GM21529 (cell line): ENCODE data around the gene DNAH2.

Source experiments
- ATAC-seq: cut with Tn5 transposase; IDR thresholded peaks from one replicate; pipeline ENCODE4 v1.9.1; 2021; ENCODE audit not compliant: unreplicated experiment

Gene DNAH2

DNA sequence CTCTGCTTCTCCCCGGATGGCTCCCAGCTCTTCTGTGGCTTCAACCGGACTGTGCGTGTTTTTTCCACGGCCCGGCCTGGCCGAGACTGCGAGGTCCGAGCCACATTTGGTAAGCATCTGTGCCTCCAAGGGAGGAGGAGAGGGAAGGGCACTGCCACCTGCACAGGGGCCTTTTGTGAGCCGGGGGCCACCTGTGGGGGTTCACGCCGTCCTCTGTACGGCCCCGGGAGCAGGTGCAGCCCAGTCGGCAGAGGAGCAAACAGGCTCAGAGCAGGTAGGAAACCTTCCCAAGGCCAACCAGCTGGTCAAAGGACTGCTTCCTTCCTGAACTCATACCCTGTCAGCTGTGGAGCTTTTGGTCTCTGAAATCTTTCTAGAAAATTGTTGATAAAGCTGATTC lies 15.9 kb upstream of the DNAH2 start:
- ATAC-seq: no peak

DNA sequence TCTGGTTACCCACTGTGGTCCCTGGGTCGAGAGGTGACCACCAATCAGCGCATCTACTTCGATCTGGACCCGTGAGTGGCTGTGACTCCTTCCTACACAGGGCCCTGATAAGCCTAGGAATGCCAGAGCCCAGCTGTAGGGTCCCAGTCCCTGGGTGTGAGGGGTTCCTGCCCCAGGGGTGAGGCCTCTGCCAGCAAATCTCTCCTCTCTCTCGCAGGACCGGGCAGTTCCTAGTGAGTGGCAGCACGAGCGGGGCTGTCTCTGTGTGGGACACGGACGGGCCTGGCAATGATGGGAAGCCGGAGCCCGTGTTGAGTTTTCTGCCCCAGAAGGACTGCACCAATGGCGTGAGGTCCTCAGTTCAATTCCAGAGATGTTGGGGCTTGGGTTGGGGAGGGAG lies 14.8 kb upstream of the DNAH2 start:
- ATAC-seq: no peak

DNA sequence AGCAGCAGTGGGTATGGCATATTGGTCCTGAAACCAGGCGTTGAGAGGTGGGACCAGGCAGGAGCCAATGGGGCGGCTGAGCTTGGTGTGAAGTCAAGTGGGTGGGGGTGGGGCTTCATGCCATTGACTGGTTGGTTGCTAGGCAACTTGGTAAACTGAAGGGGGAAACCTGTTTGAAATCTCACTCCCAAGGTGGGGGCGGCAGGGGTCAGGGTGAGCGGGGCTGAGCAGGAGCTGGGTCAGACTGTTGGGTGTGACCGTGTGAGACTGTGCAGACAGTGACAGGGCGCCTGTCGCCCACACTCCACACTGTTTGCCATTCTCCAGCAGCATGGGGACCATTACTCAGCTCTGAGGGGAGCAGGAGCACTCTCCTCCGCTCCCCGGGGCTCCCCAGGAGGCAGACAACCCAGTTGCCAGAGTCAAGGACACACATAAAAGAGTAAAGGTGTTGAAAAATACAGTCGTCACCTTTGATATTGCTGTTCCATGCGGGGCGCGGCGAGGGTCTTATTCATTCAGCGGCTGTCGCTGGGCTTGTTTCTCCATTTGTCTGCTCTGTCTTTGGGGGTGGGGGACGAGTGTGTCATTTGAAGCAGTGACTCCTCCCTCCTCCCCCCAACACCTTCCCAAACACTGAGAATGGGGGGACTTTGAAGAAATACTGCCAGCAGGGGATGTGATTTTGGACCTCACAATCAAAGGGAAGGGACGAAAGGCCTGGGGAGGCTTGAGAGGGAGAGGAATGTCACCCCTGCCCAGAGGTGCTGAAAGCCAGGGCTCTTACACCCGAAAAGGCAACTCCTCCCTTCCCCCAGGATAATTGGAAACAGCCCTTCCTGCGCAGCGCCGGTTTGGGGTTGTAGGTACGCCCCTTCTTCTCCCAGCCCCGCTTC lies 13.7 kb upstream of the DNAH2 start:
- ATAC-seq: no peak

DNA sequence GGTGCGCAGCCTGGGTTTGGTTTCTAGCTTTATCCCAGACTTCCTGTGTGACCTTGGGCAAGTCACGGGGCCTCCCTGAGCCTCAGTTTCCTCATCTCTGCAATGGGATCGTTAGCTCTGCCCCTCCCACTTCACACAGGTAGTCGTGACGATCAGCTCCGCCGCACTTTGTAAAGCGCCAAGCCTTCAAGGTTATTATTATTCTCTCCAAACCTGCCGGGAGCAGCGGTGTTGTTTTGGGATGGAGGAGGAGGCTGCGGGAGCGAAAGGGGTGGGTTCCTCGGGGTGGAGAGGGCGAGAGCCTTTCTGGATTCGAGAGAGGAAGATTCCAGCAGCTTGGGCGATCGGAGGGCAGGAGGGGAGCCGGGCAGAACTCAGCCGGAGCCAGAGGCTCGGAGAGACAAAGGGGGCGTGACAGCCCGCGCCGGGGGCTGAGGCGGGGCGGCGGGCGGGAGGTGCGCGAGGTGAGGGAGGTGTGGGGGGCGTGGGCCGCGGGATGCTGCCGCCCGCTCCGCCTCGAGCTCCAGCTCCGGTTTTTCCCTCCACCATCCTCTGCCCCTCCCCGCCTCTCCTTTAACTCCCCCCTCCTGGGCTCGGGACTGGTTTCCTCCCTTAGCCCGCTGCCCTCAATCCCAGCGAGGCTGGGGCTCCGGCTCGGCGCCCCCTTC lies 12.8 kb upstream of the DNAH2 start, which contains the start of gene EFNB3:
TSS of gene EFNB3 (plus strand) at position 602 of the 668 bp plus-strand sequence. CDS start 397 bp downstream, outside the sequence.
- no peak for ATAC-seq

DNA sequence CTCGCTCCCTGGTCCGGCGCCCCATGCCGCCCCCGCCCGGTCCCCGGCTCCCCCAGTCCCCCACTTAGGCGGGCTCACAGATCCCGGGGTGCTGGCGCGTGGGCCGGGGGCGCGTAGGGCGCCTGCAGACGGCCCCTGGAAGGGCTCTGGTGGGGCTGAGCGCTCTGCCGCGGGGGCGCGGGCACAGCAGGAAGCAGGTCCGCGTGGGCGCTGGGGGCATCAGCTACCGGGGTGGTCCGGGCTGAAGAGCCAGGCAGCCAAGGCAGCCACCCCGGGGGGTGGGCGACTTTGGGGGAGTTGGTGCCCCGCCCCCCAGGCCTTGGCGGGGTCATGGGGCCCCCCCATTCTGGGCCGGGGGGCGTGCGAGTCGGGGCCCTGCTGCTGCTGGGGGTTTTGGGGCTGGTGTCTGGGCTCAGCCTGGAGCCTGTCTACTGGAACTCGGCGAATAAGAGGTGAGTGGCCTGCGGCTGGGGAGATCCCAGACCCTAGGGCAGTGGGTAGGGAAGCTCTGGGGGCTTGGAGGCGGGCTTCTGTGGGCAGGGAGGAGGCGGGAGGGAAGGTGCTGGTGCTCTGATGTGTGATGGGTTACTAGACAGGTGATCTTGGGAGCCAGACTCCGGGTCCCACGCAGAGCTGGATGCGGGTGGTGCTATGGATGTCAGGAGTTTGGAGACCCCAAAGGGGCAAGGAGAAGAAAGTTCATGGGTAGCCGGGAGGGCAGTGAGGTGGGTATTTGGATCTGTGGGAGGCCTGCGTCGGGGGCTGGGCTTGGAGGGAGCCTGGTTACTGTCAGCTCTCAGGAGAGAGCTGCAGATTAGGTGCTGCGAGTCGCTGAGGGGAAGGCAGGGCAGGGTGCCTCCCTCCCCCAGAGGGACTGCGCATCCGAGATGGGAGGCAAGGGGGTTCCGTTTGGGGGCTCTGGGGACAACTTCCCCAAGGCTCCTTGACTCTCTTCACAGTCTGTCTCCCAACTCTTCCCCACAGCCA lies 12.0 kb upstream of the DNAH2 start:
- no peak for ATAC-seq

DNA sequence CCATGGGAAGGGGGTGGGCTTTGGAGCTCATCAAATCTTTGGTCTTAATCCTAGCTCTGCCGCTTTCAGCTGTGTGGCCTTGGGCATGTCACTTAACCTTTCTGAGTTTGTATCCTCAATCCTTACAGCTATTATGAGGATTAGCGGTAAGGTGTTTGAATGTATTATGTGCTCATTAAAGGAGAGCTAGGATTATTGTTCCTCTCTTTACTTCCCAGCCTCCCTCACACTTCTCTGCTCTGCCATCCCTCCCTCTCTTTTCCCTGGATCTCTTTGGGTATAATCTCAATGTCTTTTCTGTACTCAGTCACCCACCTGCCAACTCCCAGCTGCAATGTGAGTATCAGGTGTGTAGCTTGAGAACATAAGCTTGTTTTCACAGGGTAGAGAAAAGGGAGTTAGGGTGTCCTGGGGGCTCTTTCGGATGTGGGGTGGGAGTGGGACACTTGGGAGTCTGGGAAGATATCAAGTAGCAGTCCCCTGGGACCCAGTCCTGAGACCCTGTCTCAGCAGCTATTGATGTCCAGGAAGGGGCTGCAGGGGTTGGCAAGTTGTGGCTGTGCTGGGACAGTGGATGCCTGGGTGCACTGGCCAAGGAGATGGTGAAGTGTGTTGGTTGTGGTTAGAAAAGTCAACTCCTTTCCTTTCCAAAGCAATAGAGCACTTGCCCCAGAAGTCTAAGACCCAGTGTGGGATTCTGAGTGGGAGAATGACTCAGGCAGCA lies 10.8 kb upstream of the DNAH2 start:
- ATAC-seq: no peak

DNA sequence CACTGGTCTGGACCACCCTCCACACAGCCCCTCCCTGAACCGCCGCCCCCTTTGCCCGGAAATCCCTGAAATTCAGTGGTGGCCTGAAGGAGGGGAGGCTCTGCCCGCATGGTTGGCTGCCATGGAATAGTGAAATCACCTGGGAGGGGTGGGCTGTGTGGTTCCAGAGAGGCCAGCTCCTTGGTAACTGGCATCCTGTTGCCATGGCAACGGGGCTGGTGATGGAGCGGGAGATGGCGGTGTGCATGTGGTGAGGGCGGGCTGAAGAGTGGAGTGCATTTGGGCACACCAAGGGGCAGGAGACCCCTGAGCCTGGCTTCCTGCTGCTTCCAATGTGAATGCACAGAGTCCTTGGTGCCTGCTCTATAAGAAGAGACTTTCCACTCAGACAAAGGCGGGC lies 10.1 kb upstream of the DNAH2 start:
- no peak for ATAC-seq

DNA sequence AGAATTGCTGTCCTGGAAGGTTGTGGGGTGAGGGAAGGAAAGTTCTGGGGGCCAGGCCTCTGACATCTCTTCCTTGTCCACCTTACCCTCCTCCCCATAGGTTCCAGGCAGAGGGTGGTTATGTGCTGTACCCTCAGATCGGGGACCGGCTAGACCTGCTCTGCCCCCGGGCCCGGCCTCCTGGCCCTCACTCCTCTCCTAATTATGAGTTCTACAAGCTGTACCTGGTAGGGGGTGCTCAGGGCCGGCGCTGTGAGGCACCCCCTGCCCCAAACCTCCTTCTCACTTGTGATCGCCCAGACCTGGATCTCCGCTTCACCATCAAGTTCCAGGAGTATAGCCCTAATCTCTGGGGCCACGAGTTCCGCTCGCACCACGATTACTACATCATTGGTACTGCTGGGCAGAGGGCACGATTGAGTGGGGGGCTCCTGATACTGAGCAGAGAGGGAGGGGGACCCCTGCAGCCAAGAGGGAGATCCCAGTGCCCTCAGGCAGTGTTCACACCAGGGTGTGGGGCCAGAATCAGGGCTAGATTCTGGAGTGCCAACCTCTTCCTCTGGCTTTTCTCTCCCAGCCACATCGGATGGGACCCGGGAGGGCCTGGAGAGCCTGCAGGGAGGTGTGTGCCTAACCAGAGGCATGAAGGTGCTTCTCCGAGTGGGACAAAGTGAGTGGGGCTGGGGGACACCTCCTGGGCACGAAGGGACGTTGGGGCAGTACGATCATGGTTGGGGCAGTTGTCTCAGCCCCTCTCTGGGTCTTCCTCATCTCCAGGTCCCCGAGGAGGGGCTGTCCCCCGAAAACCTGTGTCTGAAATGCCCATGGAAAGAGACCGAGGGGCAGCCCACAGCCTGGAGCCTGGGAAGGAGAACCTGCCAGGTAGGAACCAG lies 9.4 kb upstream of the DNAH2 start:
- no peak for ATAC-seq

DNA sequence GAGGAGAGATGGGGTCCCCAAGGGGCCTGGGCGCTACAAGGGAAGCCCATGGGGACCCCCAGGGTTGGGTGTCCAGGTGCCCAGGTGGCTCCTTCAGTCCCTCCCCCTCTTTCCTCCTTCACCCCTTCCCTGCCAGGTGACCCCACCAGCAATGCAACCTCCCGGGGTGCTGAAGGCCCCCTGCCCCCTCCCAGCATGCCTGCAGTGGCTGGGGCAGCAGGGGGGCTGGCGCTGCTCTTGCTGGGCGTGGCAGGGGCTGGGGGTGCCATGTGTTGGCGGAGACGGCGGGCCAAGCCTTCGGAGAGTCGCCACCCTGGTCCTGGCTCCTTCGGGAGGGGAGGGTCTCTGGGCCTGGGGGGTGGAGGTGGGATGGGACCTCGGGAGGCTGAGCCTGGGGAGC lies 8.5 kb upstream of the DNAH2 start:
- no peak for ATAC-seq

DNA sequence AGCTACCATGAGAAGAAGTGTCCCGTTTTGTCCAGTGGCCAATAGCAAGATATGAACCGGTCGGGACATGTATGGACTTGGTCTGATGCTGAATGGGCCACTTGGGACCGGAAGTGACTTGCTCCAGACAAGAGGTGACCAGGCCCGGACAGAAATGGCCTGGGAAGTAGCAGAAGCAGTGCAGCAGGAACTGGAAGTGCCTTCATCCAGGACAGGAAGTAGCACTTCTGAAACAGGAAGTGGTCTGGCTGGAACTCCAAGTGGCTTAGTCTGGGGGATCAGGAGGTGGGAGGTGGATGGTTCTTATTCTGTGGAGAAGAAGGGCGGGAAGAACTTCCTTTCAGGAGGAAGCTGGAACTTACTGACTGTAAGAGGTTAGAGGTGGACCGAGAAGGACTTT lies 7.2 kb upstream of the DNAH2 start:
- ATAC-seq: no peak

DNA sequence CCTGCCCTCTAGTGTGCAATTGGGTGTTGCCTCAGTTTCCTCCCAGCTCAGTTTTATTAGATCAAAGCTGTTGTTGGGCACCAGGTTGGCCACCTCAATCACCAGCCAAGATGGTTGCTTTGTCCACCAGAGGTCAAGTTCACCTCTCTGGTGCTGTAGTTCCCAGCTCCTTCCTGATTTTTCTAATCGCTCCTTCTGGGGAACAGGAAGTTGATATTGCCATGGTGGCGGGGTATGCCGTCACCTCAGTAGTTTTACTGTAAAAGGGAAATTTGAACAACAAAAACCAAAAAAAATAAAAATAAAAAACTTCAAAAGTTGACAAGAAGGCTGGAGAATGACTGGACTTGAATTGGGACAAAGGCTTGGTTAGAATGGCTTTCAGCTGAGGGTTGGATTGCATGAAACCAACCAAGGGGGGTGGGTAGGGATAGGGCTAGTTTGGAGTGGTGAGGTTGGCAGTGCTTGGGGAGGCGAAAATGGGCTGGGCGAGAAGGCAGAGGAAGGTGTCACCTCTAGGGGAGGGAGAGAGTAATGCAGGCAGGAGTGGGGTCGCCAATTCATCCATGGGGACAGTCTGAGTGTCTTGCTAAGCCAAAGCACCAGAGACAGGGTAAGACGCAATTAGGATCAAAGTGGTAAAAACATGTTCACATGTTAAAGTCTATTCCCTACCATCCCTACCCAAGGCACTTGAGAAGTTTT lies 6.3 kb upstream of the DNAH2 start:
- ATAC-seq: no peak

DNA sequence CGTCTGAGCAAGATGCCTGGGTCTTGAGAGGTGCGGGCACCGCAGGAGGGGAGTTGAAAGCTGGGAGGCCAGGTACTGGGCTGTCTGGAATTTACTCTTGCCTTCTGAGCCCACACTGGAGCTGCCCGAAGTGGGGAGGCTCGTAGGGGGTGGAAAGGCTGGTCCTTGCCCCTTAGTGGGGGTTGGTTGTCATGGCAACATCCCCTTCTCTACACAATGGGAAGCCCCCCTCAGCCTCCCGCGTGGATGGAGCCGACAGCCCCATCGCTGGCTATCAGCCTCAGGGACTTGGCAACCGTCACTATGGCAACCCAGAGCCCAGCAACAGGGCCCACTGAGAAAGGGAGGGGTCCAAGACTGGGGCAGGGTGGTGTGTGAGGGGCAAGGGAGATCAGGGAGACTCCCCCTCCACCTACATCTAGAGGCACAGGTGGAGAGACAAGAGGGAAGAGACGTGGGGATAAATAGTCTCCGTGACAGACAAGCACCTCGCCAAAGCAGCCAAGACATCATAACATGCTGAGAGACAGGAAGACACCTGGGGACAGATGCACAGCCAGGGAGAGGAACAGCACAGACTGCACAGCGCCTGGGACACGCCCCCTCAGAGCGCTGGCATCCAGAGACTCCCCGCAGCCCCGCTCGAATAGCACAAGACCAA lies 5.3 kb upstream of the DNAH2 start:
- no peak for ATAC-seq

DNA sequence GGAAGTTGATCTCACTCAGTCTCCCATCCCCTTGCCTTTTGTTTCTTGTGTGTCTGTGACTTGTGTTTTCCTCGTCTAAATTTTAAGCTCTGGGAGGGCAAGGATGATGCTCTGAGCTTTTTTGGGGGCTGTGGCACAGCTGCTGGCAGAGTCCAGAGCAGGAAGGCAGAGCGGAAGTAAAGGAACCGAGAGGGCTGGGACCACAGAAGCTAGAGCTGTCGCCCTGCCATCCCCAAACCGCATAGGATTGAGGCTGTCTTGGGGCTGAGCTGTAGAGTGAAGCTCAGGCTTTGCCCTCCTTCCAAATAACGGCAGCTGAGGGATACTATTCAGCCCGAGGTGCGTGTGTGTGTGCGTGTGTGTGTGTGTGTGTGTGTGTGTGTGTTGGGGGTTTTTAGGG lies 3.8 kb upstream of the DNAH2 start:
- ATAC-seq: no peak

DNA sequence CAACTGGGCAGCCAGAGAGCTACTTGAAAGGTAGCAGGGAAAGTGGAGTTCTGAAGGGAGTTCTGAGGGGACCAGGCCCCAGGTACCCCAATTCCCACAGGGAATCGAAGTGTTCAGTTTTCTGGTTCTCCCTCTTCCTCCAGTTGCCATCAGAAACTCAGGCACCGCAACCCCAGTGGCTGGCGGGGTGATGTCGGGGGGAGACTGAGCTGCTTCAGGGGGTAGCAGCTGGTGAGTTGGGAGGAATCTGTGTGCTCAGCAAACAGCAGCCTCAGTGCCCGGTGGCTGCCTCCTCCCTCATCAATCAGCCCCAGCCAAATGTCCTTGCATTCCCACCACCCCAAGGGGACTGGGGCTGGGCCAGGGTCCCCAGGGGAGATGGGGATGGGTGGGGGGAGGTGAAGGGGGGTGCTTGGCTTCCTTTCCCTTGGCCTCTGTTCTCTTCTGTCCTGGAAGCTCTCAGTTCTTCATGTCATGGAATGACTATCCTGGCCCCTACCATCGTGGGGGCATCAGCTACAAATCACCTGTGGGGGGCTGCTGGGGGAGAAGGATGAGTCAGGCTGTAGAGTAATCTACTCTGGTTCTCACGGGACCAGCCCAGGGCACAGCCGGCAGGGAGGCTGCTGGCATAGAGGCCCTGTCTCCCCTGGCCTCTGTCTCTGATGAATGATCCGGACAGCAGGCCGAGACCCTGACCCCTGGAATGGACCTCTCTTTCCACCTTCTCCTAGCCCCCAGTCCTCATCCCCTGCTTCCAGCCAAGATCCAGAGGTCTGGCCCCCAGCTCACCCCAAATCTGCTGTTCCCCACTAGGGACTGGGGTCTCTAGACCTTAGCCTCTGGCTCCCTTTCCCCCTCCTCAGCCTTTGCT lies 2.6 kb upstream of the DNAH2 start:
- no peak for ATAC-seq

DNA sequence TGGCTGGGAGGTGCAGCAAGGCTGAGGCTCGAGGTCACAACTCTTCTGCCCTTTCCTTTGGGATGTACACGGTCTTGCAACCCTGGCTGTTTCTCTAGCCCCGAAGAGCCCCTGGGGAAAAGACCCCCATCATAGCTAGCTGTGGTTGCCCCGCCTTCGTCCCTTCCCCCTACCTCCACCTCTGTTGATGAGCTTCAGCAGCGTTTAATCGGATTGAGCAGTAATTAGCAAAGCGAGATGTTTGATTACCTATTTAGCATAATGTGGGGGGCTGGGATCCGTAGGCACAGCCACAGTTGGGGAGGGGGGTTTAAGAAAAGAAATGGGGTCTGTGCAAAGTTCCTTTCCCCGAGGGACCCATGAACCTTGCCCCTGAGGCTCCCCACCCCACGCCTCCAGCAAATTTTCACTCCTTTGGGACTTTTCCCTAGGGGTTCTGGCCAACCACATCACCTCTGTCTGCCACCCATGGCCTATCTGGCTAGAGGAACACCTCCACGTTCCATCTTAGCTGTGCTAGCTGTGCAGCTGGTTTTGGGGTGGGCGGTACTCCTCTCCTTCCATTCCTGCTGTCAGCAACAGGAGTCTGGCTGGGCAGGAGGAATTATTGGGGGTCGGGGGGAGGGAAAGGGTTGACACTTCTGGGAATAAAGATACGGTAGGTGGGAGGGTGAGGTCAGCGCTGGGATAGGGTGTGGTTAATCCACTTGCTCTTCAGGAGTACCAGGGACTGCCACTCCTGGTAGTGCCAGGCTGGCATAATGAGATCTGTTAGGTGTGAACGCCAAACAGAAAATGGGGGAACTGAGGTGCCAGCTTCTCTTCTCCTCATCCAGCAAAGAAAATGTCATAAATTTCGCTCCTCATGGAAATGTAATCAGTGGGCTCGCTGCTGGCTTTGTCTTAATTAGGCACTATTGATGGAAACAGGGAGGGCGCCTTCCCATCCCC lies 1.3 kb upstream of the DNAH2 start:
- no peak for ATAC-seq

DNA sequence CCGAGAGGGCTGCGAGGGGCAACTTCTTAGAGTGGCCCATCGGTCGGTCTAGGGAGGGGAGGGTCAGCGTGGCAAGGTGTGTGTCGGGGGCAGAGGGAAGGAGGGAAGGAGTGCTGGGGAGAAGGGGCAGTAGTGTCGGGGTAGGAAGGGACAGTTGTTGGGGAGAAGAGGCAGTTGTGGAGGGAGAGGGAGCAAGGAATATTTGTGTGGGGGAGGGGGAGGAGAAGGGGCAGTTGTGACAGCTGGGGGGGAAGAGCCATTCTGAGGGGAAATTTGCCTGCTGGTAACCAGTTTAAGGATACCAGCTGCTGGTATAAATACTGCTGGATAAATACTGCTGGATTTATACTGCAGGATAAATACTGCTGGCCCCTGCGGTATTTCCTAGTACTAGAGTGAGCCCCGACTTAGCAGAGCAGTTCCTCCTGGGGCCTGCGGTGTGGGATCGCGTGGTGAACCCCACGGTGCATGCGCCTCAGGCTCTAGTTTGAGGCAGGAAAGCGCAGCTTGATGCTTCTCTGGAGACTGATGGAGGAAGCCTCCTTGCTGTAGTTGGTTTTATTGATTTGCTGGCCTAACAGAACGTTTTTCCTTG lies 309 bp downstream of the DNAH2 start:
- no peak for ATAC-seq
